Measurements from ENCODE around the gene IFT122.

The IFT122 gene

DNA sequence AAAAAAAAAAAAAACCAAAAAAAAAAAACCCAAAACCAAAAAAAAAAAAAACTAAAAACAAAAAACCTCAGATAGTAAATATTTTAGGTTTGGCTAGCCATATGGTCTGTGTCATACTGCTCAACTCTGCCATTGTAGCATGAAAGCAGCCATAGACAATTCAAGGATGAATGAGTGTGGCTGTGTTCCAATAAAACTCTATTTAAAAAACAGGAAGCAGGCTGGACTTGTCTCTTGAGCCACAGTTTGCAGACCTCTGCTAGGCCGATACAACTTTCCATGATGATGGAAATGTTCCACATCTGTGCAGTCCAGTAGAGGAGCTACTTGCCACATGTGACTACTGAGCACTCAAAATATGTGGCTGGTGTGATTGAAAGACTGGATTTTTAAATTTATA is 22.7 kb upstream of the IFT122 start:
- no peak for DNase-seq

DNA sequence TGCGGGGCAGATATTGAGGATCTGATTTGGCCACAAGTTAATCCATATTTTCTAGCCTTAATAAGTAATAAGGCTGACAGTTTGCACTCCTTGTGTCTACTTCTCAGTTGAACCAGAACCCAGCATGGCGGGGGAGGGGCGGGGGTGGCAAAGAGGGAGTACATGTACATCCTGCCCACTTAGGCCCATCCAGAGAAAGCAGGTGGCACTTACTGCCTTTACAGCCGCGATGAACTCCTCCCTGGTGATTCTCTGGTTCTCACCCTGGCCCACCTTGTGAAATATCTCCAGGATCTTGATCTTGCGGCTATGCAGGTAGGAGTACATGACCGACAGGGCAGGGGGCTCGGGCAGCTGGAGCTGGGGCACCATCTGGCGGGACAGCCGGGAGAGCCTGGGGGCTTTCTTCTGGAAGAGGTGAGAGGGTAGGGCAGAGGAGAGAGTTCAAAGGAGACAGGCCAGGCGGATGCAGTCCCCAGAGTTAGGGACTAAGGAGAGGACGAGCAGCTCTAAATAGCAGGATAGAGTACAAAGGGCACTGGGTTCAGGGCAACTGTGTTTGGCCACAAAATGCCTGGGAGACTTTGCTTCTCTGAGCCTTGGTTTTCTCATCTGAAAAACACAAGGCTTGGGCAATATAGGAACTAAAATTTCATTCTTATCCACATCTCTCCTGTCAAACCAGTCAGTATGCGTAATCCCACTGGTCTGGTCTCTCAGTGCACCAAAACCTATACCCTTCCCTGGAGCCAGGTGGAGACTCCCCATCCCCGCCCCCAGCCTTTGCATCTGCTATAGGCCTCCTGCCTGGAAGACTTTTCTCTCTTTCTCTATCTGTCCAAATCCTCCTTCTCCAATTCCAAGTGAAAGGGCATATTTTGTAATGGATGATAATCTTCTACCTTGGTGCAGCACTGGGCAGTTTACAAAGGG is 21.7 kb upstream of the IFT122 start:
- DNase-seq, result no peak

DNA sequence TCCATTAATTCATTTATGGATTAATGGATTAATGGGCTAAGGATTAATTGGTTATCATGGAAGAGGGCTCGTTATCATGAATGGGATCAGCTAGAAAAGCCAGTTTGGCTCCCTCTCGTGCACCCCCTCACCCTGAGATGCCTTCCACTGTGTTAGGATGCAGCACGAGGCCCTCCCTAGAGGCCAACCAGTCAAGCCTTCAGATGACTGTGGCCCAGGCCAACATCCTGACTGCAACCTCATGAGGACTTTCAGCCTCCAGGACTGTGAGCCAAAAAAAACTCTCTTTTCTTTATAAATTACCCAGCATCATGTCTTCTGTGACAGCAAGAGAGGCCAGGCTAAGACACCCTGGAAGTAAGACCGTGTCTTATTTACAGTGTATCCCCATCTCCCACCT is 20.5 kb upstream of the IFT122 start:
- DNase-seq, result no peak

DNA sequence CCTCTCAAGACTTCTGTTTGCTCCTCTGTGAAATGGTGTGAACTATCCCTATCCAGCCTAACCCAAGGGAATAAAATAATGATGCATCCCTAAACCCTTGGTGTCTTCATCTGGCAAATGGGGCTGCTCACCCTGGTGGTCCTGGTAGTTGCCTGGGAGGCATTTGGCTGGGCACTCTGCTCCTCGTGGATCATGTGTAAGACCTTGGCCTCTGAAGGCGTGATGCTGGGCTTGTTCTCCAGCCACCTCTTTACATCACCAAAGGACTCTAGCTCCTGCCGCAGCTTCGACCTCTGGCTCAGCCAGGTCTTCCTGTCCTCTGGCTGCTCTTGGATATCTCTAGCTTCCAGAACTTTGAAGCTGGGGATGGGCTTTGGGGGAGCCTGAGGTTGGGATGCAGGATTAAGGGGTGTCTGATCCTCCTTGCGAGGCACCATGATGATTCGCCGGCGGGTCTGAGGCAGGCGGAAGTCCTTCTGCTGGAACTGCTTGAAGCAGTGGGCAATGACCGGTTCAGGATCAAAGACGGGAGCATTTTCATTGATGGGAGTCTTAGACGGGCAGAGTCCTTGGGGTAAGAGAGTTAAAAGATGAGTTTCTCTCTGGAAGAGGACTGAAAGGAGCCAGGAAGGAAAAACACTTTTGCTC is 18.7 kb upstream of the IFT122 start:
- no peak for DNase-seq

DNA sequence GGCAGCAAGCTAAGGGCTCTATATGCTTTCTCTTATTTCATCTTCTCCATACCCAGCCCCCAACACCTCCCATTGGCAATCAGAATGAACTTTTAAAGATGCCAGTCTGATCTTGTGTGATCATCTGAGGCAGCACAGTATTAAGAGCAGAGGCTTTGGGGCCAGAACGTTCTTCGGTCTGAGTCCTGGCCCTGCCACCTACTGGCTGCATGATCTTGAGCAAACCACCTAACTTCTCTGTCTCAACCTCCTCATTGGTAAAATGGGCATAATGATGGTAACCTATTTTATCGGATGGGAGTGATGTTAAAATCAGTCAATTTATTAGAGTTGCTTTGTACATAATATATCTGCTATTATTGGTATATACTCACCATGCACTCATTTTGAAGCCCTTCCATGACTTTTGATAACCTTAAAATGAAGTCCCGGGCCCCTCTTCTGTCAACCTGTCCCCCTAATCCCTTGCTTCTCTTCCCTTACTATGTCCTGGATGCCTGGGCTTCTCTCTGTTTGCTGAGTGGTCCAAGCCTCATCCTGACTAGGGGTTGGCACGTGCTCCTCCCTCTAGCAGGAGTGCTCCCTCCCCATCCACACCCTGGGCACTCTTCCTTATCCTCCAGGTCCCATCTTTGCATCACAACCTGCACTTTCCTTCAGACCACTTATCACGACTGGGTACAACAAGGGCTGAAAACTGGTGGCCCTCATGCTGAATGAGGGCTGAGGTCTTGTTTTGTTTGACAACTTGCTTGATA is 17.9 kb upstream of the IFT122 start:
- no peak for DNase-seq

DNA sequence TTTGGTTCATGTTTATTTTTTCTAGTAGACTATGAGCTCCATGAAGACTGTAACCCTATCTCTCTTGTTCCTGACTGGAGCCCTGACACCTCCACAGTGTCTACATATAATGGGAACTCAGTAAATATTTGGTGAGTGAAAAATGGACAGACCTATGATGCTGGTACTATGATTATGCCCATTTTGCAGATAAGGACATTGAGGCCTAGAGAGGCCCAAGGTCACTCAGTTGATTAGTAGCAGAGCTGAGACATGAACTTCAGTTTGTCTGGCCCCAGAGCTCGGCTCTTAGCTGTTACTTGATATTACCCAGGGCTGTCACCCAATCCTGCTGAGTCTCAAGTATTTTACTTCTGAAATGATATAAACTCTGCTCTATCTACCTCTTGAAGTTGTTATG is 17.1 kb upstream of the IFT122 start:
- no peak for DNase-seq

DNA sequence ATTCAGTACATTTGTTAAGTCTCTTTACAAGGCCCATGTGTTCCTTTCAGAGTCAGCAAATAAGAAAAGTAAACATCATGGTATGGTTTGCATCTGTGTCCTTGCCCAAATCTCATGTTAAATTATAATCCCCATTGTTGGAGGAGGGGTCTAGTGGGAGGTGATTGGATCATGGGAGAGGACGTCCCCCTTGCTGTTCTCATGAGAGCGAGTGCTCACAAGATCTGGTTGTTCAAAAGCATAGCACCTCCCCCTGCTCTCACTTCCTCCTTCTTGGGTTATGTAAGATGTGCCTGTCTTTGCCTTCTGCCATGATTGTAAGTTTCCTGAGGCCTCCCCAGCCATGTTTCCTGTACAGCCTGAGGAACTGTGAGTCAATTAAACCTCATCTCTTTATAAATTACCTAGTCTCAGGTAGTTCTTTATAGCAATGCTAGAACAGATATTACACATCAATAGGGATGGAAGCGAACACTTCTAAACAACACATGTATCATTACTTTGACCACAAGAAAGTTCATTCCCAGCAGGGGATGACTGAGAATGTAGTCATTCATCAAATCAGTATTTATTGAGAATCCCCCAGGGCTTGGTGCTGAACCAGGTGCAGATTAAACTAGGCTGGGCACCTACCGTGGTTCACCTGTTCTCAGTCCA is 15.7 kb upstream of the IFT122 start:
- DNase-seq, result no peak

DNA sequence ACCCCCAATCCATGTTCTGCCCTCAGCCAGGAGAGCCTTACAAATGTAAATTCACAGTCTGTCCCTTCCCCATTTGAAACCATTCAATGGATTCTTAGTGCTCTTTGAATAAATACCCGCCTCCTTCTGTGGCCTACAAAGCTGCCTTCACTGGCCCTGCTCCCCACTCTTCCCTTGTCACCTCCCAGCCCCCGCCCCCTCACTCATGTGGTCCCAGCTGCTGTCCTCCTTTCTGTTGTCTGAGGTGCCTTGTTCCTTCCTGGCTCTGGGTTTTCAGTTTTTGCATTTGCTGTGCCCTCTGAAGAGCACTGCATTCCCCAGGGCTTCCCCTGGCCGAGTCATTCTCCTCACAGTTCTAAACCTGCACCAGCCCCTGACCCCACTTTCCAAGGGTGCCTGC is 14.8 kb upstream of the IFT122 start:
- no peak for DNase-seq

DNA sequence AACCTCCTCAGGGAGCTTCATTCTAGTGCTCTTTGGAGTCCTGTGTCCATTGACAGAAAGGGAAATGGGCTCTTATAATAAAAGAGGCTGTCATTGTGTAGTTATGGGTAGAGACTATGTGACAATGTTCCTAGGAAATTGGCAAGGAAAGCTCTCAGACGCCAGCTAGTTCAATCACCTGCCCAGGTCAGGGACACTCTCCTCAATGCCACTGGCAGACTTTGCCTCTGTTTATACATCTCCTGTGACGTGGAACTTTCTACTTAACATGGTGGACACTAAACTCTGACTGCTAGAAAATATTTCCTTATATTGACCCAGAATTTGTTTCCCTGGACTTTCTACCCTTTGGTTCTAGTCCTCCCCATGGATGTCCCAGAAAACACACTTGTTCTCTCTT is 14.4 kb upstream of the IFT122 start:
- DNase-seq, result no peak

DNA sequence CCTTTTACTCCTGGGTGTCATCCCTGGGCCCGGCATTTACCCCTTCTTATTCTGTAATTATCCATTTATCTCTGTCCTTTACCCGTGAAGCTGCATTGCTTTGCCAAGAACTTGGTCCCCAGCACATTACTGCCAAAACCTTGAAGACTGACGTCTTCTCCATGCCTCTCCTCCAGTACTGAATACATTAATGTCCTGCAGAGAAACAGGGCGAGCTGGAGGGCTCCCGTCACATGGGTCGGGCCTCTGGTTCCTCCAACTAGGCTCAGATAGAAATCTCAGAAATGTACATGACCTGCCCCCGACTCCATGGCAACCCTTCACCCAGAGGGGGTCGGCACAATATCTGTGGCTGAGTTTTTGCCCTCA is 12.0 kb upstream of the IFT122 start:
- DNase-seq, result no peak

DNA sequence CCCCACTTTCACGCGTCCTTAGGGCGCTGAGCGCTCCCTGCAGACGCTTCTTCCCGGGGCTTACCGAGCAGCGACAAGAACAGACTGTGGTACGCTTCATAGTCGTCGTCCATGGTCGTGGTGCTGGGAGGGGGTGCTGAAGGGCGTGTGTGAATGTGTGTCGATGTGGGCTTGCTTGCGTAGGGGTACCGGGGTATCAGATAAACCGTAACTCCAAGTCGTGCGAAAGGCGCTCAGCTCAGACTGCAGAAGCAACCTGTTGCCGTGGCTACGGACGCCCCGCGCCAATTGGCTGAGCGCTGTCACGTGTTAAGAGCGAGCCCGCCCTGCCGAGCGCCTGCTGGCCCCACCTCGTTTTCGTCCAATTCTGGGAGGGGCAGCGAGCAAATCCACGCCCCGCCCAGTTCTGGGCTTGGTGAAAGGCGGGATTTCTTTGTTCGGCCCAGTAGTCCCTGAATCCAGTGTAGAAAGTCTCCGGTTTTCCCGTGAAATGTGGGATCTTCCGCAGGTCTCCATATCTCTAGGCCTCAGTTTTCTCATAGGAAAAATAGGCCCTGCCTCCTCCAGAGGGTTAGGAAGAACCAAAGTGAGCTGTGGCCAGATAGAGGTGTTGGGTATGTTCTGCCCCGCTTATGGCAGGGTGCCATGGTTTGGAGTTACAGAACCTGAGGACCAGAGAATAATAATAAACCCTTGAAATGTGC is 11.5 kb upstream of the IFT122 start, which contains the start of gene EFCAB12:
Gene EFCAB12 (minus strand): TSS at position 261 of the 704 bp plus-strand sequence. CDS start 148 bp downstream, at position 113.
- DNase-seq, result peak; percentile 85

DNA sequence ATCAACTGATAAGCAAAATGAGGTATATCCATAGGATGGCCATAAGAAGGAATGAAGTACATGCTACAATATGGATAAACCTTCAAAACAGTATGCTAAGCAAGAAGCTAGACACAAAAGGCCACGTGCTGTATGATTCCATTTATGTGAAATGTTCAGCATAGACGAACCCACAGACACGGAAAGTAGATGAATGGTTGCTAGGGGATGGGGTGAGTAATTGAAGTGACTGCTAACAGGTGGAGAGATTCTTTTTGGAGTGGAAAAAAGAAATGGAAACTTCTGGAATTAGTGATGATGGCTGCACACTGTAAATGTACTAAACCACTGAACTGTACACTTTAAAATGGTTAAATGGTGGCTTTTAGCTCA is 11.0 kb upstream of the IFT122 start:
- DNase-seq, result no peak

DNA sequence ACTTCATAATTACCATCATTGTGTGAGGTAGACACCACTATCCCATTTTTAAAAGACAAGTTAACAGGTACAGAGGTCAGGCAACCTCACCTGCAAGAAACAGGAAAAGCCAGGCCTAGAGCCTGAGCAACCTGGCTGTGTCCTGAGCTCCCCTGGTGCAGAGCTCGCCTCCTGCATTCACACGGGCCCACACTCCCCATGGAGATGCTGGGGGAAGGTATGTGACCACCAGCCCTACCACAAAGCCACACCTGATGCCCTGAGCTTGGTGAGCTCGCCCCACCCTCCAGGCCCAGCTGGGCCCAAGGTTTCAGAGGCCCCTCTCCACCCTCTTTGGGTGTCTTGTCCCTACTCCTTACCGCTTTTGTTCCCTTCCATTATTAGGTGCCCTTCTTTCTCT is 10.4 kb upstream of the IFT122 start:
- DNase-seq, result no peak

DNA sequence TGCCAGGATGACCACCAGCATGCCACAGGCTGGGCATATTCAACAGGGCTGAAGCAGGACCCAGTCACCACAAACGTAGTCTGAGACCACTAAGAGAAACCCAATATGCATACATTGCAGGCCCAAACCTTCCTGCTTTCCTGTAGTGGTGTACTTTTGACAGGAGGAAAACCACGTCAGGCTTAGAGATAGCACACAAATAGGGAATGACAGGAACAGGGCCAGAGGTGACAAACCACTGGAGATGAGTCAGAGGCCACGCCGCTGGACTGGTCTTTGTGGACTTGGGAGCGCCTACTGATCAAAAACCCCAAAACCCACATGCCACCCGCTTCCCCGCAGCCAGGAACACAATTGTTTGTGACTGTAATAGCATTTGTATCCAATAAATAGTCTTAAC is 8.0 kb upstream of the IFT122 start:
- no peak for DNase-seq

DNA sequence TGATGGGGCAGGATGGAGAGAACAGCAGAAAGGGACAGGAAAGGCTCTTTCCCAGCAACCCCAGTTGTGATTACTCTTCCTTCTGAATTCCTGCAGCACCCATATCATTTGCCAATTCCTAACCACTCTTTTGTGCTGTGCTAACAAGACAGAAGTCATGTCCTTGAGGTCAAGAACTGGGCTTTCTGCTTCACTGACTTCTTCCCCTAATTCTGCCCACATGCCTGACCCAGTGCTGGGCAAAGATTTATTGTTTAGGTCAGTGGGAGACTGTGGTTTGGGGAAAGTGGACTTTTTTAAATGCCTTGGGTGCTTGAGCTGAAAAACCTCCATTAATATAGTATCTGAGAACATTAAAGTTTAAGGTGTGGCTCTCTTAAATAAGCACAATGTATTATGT is 7.4 kb upstream of the IFT122 start:
- DNase-seq, result no peak

DNA sequence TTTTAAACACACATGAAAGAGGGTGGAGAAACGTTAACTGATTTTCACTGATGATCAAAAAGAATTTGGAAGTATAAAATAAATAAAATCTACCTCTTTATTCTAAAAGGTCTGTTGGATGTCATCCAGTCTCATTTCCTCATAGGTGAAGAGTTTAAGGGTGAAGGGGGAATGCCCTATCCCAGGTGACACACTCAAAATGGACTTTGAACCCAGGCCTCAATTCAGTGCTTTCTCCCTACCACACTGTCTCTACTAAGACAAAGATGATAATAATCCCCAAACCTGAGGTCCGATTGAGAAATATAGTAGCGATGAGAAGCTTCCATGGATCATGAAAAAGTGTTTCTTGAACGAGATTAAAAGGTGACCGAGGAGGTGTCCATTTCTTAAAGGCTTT is 6.5 kb upstream of the IFT122 start:
- DNase-seq, result no peak

DNA sequence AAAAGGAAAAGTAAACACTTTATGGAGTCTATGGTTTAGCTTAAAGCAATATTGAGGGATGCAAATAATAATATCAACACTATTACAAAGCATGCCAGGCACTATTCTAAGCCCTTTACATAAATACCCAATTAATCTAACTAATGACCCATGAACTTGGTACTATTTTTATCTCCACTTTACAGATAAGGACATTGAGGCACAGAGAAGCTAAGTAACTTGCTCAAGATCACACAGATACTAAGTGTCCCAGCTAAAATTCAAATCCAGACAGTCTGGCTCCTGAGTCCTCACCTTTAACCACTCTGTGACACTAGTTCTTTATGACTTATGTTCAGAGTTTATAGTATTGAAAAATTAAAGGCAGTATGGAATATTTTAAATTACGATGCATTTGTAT is 5.9 kb upstream of the IFT122 start:
- DNase-seq, result no peak

DNA sequence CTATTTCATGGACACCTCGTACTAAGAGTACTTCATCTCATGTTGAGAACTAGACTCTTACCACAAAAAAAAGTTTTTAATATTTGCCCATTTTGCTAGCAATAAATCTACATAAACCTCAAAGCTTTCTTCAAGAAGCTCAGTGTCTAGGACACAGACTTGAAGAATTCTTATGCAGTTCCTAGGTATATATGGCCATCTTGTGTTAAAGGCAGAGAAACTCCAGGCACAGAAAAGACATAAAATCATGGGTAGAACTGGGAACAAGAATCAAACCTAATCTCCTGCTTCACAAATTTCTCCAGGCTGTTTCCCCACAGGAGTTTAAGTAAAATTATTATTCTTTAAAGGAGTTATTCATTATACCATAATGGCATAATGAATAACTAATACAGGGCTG is 4.7 kb upstream of the IFT122 start:
- DNase-seq, result no peak

DNA sequence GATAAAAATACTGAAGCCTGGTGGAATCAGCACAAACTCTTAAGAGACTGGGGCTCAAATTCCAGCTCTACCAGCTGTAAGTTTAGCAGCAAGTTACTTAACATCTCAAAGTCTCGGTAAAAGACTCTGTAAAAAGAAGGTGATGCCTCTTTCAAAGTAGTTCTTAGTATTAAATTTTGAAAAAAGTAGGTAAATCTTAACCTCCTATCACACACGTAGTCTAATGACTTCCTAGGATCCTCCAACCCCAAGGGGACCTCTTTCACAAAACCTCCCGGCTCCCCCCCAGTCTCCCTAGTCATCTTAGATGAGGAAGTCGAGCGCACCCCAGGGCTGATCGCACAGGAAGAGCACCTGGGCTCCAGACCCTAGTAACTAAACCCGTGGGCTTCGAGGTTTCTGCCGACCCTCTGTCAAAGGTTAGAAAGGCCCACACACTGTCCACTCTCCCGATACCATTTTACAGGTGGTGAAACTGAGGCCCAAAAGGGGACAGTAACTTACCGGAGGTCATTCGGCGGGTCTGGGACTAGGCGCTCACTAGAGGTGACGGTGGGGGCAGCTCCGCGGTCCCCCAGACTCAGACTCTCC is 703 bp upstream of the IFT122 start:
- no peak for DNase-seq

DNA sequence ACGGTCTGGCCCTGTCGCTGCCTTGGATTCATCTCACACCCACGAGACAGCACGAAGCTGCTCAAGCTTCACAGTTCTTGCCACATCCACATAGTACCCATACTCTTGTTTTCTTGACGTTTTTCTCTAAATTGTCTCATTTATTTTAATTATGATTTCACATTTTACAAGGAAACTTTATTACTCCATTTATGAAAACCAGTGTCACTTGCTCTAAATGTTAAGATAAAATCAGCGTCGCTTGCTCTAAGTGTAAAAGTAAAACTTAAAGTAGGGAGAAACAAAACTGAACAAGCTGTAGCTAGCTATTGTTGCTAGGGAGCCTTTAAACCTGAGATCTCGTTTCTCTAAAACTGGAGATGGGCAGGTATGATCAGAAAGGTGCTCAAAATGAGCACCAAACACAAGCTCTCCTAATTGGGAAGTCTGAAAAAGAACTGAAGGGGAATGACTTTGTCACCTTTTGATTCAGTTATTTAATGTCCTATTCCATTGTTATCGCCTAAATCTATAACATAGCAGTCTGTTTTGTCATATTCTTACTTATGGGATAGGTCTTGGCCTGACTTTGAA is 680 bp downstream of the IFT122 start:
- no peak for DNase-seq

DNA sequence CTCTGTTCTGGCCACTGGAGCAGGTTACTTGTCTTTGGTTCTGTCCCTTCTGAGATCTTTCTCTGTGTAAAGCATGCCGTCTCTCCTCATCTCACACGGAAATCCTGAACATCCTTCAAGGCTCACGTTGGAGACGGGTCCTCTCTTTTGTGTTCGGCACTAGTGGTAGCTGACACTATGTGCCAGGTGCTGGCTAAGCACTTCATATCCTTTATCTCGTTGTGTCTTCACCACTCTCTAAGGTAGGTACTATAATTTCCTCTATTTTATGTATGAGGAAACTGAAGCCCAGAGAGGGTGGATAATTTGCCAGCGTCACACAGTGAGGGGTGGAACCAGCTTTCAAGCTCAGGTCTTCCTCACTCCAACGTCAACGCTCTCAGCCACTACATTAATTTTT is 1.2 kb downstream of the IFT122 start:
- DNase-seq, result no peak

DNA sequence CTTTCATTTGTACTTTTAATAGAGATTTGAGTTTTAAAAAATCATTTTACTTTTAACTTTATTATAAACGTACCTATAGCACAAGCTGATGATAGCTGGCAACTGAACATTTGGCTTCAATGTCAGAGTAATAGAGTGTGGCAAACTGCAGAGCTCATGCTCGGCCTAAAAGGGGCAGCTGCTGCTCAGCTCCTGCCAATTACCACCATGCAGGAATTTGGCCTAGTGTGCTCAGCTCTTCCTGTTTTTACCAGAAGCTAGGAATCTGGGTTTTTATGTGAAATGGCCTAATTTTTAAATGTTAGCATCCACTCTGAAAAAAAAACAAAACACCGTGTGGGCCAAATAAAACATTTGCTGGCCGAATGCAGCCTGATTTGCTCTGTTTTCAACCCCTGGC is 1.8 kb downstream of the IFT122 start:
- DNase-seq, result no peak

Measured in NCI-H226 (cell line).